ENCODE results near the gene CNTLN.
A peak's percentile ranks its signal among the peaks of the same experiment; 100 is the strongest.
"Not testable (repeated sequence)": the region's sequence is repeated elsewhere in the genome, so short reads cannot be mapped to it uniquely, and the experiment has no call there.

The CNTLN gene

GRCh38 chr9:17422994-17423680 is 288.3 kb downstream of the CNTLN start:
- DNase-seq, result no peak

- no peak for DNase-seq
Measured at GRCh38 chr9:17423681-17424011, 288.8 kb downstream of the CNTLN start.

DNA sequence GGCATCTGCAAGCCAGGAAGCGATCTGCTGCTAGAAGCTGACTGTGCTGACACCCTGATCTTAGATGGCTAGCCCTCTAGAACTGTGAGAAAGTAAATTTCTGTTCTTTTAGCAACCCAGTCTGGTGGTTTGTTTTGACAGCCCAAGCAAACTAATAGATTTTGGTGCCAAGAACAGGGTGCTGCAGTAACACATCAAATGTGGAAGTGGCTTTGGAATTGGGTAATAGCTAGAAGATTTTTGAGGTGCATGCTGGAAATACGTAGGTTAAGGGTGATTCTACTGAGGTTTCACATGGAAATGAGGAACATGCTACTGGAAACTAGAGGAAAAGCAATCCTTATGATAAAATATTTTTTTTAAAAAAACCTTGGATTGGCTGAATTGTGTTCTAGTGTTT is 290.5 kb downstream of the CNTLN start:
- DNase-seq, result no peak

GRCh38 chr9:17433526-17433925 is 298.7 kb downstream of the CNTLN start:
- DNase-seq, result no peak

DNA sequence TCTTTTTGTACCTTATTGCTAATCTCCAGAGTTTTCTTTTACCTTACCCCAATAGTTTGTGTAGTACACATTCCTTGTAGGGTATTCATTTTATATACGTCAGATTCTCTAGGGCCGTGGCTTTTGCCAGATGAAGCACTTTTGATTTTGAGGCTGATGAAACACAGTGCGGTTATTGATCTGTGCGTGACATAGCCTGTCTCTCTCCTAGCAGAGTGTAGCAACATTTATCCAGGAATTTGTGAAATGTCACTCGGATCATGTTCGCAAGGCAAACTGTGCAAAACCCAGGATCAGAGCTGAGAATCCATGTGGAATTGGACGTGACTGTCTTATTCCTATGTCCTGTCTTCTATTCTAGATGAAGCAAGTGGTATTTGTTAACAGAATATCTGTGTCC is 302.0 kb downstream of the CNTLN start:
- no peak for DNase-seq

- DNase-seq, result no peak
Measured at GRCh38 chr9:17437813-17438212, 303.0 kb downstream of the CNTLN start.

GRCh38 chr9:17445126-17445525 is 310.3 kb downstream of the CNTLN start:
- DNase-seq, result not testable (repeated sequence)

- no peak for DNase-seq
Measured at GRCh38 chr9:17453751-17454150, 318.9 kb downstream of the CNTLN start.

GRCh38 chr9:17462869-17463464 is 328.1 kb downstream of the CNTLN start:
- DNase-seq, result peak in 2 of 5 donors; percentile 2 to 7

GRCh38 chr9:17470036-17470813 is 335.4 kb downstream of the CNTLN start:
- no peak for DNase-seq

GRCh38 chr9:17472126-17472525 is 337.3 kb downstream of the CNTLN start:
- no peak for DNase-seq

GRCh38 chr9:17476401-17476800 is 341.6 kb downstream of the CNTLN start:
- no peak for DNase-seq

DNA sequence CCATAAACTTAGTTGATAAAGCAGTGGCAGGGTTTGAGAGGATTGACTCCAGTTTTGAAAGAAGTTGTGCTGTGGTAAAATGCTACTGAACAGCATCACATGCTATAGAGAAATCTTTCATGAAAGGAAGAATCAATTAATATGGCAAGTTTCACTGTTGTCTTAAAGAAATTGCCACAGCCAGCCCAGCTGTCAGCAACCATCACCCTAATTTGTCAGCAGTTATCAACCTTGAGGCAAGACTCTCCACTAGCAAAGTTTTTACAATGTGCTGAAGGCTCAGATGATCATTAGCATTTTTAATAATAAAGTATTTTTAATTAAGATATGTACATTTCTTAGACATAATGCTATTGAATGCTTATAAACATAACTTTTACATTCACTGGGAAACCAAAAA is 343.0 kb downstream of the CNTLN start:
- no peak for DNase-seq

DNA sequence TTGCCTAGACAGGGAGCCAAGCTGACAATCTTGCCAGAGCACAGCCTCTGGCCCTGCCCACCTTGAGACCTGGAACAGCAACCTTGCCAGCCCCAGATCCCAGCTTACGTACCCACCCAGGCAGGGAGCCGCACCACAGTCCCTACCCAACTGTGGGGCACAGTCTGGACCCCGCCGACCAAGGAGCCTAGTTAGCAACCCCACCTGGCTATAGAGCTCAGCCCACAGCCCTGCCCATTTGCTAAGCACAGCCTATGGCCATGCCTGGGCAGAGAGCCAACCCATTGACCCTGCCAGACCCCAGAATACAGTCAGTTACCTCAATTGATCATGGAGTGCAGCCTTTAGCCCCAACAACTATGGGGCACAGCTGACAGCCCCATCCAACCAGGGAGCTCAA is 346.1 kb downstream of the CNTLN start:
- no peak for DNase-seq

- DNase-seq, result no peak
Measured at GRCh38 chr9:17481565-17481964, 346.7 kb downstream of the CNTLN start.

GRCh38 chr9:17484906-17485305 is 350.1 kb downstream of the CNTLN start:
- no peak for DNase-seq

GRCh38 chr9:17486396-17486795 is 351.6 kb downstream of the CNTLN start:
- DNase-seq, result no peak

DNA sequence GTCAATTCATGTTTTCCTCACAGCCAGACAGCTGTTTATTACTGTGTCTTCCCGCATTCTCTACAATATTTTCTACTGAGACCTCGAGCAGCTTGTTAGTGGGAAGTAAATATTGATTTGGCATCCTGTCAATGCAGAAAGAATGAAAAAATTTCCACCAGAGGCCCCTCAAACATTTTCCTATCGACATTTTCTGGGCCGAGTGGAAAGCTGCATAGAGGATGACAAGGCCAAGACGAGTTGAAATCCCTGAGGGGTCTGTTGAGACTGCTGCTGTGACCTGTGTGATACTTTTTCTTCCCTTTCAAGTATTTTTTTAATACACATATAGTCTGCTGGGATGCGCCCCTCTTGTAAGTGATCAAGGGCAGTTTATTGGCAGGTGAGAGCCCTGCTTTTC is 352.6 kb downstream of the CNTLN start:
- DNase-seq, result no peak

DNA sequence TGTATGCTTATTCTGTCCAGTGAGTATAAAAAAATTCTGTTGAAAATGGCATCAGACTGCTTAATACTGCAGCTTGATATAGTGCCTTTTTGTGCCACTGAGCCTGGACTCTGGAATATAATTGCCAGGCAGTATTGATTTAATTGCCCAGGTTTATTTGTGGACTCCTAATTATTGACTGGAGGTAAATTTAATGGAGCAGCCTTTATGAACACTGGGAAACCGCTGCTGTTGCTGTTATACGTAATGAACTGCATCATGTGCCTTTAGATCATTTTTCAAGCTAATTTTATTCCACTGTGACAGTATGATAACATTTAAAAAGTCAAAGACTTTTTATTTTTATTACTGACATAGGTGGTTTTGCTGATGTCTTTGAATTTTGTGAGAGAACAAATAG is 353.8 kb downstream of the CNTLN start:
- no peak for DNase-seq

DNA sequence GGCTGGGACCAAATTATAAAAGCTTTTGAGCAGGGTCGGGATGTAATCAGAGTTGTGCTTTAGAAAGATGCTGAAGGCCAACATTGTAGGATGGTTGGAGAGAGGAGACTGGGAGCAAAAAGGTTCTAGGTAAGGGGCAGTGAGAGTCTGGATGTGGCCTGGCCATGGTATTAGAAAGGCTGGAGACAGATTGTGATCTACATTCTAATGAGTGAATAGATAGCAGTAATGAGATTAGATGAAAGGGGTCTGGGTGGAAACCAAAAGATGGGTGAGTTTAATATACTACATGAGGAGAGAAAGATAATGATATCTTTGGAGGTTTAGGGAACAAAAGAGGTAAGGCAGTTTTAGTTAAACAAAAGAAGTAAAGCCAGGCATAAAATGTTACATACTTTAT is 355.3 kb downstream of the CNTLN start:
- no peak for DNase-seq

- DNase-seq, result no peak
Measured at GRCh38 chr9:17491780-17492179, 356.9 kb downstream of the CNTLN start.

- no peak for DNase-seq
Measured at GRCh38 chr9:17503196-17503595, 368.4 kb downstream of the CNTLN start.

DNA sequence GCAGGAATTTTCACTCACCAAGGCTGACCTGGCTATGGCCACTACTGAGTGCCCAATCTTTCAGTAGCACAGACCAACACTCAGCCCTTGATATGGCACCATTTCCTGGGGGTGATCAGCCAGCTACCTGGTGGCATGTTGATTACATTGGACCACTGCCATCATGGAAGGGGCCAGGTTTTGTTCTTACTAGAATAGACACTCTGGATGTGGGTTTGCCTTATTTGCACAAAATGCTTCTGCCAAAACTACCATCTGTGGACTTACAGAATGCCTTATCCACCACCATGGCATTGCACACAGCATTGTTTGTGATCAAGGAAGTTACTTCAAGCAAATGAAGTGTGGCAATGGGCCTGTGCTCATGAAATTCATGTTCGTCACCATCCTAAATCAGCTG is 374.3 kb downstream of the CNTLN start:
- DNase-seq, result no peak

DNA sequence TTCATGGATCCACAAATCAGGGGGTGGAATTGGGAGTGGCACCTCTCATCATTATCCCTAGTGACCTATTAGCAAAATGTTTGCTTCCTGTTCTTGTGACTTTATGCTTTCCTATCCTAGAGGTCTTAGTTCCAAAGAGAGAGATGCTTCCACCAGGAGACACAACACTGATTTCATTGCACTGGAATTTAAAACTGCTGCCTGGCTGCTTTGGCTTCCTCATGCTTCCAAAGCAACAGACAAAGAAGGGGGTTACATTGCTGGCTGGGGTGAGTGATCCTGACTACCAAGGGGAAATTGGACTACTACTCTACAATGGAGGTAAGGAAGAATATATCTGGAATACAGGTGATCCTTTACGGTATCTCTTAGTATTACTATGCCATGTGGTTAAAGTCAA is 374.9 kb downstream of the CNTLN start:
- DNase-seq, result no peak

Data from T-helper 1 cell (primary cell).